ENCODE data around the gene ATP5F1D. TPM values are rescaled to one million over a fixed set of nuclear protein-coding genes. Genes with fewer than 3 reads are reported as not detected.

The ATP5F1D gene
- total and polyA plus RNA-seq, 2 of the 13 experiments (the other 11 are each of a cell fraction or from before 2014, with no cell fraction given) = 39.4 to 78.7 TPM

DNA sequence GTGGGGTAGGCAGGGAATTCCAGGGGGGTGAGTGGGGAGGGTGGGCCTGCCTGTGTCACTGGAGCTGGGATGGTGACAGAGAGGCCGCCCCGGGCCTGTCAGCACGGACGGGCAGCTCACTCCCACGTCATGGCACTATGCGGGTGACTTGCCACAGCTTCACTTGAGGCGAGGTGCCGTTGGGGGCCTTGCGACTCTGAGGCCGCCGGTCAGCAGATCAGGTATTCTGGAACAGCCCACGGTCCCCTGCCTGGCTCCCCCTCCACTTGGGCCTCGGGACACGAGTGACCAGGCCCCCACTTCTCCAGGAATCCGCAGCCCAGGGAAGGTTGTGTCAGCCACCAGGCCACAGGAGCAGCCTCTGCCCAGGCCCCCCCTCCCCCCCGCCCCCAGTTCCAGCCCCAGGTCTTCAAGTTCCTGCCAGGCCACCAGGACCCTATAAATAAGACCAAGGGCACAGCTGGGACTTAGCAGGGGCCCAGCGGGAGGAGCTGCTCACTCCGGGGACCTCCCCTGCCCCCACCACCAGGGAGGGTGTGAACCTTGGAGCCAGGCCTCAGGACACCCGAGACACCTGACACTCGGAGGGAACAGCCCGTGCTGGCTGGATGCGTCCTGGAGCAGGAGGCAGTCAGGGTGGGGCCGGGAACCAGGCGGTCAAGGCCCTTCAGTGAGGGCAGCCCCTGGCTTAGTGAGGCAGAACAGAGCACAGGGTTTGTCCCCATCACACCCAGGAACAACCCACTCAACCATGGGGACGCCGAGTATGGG lies 4.1 kb downstream of the ATP5F1D start (continued):
- no peak for TF ChIP-seq CHCHD3 (CRISPR knock-in tag; IDR thresholded peaks at IDR 0.05)
- TF ChIP-seq, protein P1, sequence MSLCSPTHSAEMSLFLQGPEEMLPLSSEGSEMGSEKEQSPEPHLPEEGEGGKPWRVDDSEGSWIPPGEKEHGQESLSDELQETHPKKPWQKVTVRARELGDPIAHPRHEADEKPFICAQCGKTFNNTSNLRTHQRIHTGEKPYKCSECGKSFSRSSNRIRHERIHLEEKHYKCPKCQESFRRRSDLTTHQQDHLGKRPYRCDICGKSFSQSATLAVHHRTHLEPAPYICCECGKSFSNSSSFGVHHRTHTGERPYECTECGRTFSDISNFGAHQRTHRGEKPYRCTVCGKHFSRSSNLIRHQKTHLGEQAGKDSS (CRISPR knock-in tag; IDR thresholded peaks at IDR 0.05; ENCODE audit: borderline replicate concordance, low read depth) = 0 out of 2 replicates have a peak, but pooled peaks have one; percentile 8
- no peak for TF ChIP-seq U2AF2 (IDR thresholded peaks at IDR 0.05; ENCODE audit: low read depth, low read length)
- no peak for TF ChIP-seq KAT7 (CRISPR knock-in tag; IDR thresholded peaks at IDR 0.05; ENCODE audit: borderline replicate concordance)
- TF ChIP-seq NCOA1 (CRISPR knock-in tag; IDR thresholded peaks at IDR 0.05) = no peak
- TF ChIP-seq ZNF143 (CRISPR knock-in tag; IDR thresholded peaks at IDR 0.05) = no peak
- no peak for TF ChIP-seq NR2F6 (IDR thresholded peaks at IDR 0.05)
- TF ChIP-seq NR2F6 (CRISPR knock-in tag; IDR thresholded peaks at IDR 0.05) = peak; percentile 71
- TF ChIP-seq ZNF790 (CRISPR knock-in tag; IDR thresholded peaks at IDR 0.05; ENCODE audit: borderline replicate concordance) = no peak
- TF ChIP-seq, protein P2, sequence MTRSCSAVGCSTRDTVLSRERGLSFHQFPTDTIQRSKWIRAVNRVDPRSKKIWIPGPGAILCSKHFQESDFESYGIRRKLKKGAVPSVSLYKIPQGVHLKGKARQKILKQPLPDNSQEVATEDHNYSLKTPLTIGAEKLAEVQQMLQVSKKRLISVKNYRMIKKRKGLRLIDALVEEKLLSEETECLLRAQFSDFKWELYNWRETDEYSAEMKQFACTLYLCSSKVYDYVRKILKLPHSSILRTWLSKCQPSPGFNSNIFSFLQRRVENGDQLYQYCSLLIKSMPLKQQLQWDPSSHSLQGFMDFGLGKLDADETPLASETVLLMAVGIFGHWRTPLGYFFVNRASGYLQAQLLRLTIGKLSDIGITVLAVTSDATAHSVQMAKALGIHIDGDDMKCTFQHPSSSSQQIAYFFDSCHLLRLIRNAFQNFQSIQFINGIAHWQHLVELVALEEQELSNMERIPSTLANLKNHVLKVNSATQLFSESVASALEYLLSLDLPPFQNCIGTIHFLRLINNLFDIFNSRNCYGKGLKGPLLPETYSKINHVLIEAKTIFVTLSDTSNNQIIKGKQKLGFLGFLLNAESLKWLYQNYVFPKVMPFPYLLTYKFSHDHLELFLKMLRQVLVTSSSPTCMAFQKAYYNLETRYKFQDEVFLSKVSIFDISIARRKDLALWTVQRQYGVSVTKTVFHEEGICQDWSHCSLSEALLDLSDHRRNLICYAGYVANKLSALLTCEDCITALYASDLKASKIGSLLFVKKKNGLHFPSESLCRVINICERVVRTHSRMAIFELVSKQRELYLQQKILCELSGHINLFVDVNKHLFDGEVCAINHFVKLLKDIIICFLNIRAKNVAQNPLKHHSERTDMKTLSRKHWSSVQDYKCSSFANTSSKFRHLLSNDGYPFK (CRISPR knock-in tag; IDR thresholded peaks at IDR 0.05; ENCODE audit: borderline replicate concordance) = no peak
- no peak for TF ChIP-seq ZNF484 (CRISPR knock-in tag; IDR thresholded peaks at IDR 0.05; ENCODE audit: borderline replicate concordance, low read depth)
- no peak for TF ChIP-seq ZNF569 (CRISPR knock-in tag; IDR thresholded peaks at IDR 0.05; ENCODE audit: borderline replicate concordance)
- TF ChIP-seq ZNF557 (CRISPR knock-in tag; IDR thresholded peaks at IDR 0.05) = no peak
- TF ChIP-seq AHR (CRISPR knock-in tag; IDR thresholded peaks at IDR 0.05) = no peak
- TF ChIP-seq, protein P3, sequence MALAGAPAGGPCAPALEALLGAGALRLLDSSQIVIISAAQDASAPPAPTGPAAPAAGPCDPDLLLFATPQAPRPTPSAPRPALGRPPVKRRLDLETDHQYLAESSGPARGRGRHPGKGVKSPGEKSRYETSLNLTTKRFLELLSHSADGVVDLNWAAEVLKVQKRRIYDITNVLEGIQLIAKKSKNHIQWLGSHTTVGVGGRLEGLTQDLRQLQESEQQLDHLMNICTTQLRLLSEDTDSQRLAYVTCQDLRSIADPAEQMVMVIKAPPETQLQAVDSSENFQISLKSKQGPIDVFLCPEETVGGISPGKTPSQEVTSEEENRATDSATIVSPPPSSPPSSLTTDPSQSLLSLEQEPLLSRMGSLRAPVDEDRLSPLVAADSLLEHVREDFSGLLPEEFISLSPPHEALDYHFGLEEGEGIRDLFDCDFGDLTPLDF (CRISPR knock-in tag; IDR thresholded peaks at IDR 0.05) = no peak
- no peak for TF ChIP-seq ZNF777 (CRISPR knock-in tag; IDR thresholded peaks at IDR 0.05)
- no peak for TF ChIP-seq MBD4 (IDR thresholded peaks at IDR 0.05; ENCODE audit: borderline replicate concordance, low read length)
- no peak for TF ChIP-seq ZFP62 (CRISPR knock-in tag; IDR thresholded peaks at IDR 0.05)
- no peak for TF ChIP-seq NFE2L1 (CRISPR knock-in tag; IDR thresholded peaks at IDR 0.05; ENCODE audit: borderline replicate concordance)
- TF ChIP-seq TBX2 (CRISPR knock-in tag; IDR thresholded peaks at IDR 0.05; ENCODE audit: borderline replicate concordance) = peak; percentile 37; the same call in 1 of the 2 replicates
- TF ChIP-seq RFX3 (CRISPR knock-in tag; IDR thresholded peaks at IDR 0.05) = no peak
- TF ChIP-seq, protein P4, sequence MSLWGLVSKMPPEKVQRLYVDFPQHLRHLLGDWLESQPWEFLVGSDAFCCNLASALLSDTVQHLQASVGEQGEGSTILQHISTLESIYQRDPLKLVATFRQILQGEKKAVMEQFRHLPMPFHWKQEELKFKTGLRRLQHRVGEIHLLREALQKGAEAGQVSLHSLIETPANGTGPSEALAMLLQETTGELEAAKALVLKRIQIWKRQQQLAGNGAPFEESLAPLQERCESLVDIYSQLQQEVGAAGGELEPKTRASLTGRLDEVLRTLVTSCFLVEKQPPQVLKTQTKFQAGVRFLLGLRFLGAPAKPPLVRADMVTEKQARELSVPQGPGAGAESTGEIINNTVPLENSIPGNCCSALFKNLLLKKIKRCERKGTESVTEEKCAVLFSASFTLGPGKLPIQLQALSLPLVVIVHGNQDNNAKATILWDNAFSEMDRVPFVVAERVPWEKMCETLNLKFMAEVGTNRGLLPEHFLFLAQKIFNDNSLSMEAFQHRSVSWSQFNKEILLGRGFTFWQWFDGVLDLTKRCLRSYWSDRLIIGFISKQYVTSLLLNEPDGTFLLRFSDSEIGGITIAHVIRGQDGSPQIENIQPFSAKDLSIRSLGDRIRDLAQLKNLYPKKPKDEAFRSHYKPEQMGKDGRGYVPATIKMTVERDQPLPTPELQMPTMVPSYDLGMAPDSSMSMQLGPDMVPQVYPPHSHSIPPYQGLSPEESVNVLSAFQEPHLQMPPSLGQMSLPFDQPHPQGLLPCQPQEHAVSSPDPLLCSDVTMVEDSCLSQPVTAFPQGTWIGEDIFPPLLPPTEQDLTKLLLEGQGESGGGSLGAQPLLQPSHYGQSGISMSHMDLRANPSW (CRISPR knock-in tag; IDR thresholded peaks at IDR 0.05; ENCODE audit: borderline replicate concordance) = no peak
- no peak for TF ChIP-seq FLYWCH1 (CRISPR knock-in tag; IDR thresholded peaks at IDR 0.05)

Data from HepG2 (cell line).